NB4 (cell line): Measurements from ENCODE around the gene NYAP2.

Source experiments
- CTCF ChIP-seq: IDR thresholded peaks from one replicate; pipeline ENCODE4 v1.5.1; 2012; ENCODE audit warnings: low read depth, low read length
- MAX ChIP-seq: IDR thresholded peaks from 2 replicates; pipeline ENCODE4 v1.6.1; 2011; ENCODE audit warnings: low read depth, low read length
- POLR2A ChIP-seq: IDR thresholded peaks from 2 replicates; pipeline ENCODE4 v1.6.1; 2011; ENCODE audit warnings: mild to moderate bottlenecking; ENCODE audit not compliant: insufficient read length; ENCODE audit errors: extremely low read depth

DNA sequence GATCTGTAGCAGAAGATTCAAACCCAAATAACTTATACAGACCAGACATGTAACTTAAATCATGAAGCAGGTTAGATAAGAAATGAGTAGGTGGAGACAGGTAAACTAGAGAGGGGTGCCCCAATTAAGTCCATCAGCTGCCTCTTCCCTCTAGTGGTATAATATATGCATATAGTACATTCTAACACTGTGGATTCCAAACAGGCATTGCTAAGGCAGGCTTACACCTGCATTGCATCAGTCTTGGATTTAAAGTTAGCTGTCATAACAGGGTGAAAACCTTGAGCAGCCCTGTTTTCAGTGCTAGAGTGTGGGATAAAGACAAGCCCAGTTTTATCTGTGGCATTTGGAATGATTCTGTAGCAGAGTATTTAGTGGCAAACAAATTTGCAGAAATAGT, 63.4 kb downstream of the NYAP2 start:
- TF ChIP-seq CTCF: no peak
- TF ChIP-seq POLR2A: no peak
- no peak for TF ChIP-seq MAX
